HG03280 (cell line): ENCODE data around the gene HSPD1.

Experiments
- ATAC-seq: cut with Tn5 transposase; IDR thresholded peaks from one replicate; pipeline ENCODE4 v1.9.1; 2021; ENCODE audit warnings: mild to moderate bottlenecking, moderate library complexity; ENCODE audit not compliant: unreplicated experiment

The HSPD1 gene

DNA sequence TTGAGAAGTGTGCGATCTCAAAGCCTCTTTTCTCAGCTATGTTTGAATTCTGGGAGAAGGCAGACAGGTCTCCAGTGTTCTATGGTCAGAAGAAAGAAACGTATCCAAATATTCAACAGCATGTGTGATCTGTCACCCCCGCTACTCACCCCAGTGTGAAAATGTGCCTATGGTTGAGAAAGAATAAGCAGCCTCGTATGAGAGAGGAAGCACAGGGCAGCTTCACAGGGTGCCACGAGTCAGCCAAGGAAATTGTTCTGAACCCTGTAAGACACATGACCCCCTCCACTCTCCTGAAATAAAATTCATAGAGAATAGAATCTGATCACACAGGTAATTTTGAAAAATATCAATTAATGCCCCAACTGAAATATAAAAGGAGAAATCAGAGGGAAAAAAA lies 56.8 kb downstream of the HSPD1 start:
- no peak for ATAC-seq

DNA sequence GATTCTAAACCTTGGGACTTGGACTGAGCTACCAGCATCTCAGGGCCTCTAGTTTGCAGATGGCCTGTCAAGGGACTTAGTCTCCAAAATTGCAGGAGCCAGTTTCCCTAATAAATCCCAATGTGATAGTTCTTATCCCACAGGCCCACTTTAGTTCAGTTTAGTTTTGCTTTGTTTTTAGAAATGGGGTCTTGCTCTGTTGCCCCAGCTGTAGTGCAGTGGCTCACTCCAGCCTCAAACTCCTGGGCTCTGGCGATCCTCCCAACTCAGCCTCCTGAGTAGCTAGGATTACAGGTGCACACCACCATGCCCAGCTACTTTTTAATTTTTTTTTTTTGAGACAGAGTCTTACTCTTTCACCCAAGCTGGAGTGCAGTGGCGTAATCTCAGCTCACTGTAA lies 62.3 kb downstream of the HSPD1 start:
- ATAC-seq = no peak
